Globus pallidus (tissue), 1 donor: ENCODE data around the gene MEGF11.

Source experiments
- DNase-seq: peaks from one replicate; pipeline ENCODE4 v3.0.0-alpha.2; 2015; ENCODE audit warnings: low spot score

The MEGF11 gene

GRCh38 chr15:65916664-65917406 is 336.7 kb downstream of the MEGF11 start:
- peak; percentile 74 for DNase-seq

GRCh38 chr15:65916041-65916663 is 337.4 kb downstream of the MEGF11 start:
- DNase-seq: no peak

DNA sequence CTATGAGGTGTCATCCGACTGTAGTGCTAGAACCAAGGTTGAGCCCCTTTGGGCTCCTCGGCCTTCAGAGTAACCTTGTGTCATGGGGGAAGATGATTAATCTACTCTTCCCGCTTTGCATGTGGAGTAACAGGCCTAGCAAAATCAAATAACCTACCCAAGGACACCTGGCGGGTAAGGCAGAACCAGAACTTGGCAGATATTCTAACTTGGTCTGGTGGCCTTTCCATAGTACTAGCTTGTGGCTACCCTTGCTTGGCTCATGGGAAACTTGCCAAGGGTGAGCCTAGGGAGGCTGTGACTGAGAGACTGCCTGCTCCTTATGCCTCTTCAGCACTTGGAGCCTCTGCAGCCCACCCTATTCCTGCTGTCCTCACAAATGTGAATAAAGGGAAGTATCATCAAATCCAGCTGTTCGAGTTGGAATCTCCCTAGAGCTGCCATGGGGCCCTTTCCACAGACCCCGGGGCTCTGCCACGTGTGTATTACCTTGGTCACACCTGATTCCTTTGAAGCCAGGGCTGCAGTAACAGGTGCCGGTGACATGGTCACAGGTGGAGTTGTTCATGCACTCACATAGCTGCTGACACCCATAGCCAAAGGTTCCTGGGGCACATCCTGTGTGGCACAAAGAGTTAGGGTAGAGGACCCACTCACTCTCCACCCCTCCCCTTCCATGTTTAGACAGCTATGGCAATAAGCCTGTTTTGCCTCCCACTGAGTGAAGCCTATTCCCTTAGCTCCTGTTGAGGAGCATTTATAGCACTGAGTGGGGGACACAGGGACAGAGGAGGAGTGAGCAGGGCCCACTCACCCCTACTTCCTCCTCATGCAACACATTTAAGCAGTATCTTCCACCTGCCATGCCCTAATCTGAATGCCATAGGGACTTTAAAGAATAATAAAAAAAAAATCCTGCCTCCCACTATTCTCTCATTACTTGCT is 338.3 kb downstream of the MEGF11 start:
- DNase-seq: no peak

- no peak for DNase-seq
These were observed 339.2 kb downstream of the MEGF11 start for GRCh38 chr15:65914386-65914785.

DNA sequence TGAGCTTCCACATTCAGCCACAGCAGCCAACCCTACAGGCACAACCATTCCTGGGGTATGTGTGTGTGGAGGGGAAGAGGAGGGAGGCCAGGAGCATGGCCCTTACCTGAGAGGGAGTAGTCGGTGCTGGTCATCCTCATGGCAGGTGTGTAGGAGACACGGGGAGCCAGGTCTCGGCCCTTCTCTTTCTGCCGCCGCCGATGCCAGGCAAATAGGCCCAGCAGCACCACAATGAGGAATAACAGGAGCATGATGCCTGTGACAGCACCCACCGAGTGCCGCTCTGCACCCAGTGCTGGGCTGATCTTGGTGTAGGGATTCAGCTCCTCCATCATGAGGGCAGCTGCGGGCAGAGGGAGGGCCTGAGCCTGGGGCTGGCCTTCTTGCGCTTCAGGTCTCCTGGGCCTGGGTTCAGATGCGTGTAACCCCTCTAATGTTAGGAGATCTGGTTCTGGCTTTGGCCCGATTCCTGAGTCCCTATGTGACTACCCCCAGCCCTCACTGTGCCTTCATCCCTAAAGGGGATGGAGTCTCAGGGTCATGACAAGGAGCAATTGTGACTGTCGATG is 339.8 kb downstream of the MEGF11 start:
- no peak for DNase-seq

GRCh38 chr15:65912235-65912634 is 341.3 kb downstream of the MEGF11 start:
- DNase-seq: no peak

GRCh38 chr15:65910341-65910740 is 343.2 kb downstream of the MEGF11 start:
- DNase-seq: no peak

DNA sequence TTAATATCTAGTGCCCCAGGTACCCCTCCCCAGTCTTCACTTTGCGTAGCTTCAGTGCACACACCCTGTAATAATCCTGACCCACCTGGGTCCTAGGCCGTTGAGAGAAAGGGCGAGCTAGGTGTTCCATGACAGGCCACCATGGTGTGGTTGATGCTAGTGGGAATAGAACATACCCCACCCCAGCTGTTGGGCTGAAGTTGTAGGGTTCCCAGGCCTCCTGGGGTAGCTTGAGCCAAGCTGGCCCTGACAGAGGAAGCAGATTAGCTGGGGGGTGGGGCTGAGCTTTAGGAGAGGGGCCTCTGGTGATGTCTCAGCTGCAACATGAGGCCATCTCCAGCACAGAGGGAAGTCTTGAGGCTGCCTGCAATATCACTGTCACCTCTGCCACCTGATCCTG is 343.7 kb downstream of the MEGF11 start:
- no peak for DNase-seq

DNA sequence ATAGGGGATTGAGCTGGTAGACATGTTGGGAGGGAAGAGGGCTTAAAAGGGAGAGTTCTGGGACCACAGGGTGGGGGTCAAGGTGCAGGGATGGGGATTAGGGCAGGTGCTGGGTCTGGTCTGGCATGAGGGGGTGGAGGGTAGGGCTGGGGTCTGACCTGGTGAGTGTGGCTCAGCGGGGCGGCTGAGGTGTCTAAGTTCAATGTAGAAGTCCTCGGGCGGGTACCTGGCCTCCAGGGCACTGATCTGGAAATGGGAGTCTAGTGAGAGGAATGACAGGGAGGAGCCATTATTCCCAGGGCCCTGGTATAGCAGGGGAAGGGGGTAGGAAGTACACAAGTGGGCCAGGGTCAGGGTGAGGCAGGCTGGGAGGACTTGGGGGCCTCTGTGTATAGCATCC is 344.7 kb downstream of the MEGF11 start:
- DNase-seq: no peak

- no peak for DNase-seq
These were observed 345.9 kb downstream of the MEGF11 start for GRCh38 chr15:65907661-65908060.

- DNase-seq: no peak
These were observed 347.2 kb downstream of the MEGF11 start for GRCh38 chr15:65906396-65906795.

- DNase-seq: no peak
These were observed 349.2 kb downstream of the MEGF11 start for GRCh38 chr15:65904301-65904700.

- DNase-seq: no peak
These were observed 350.1 kb downstream of the MEGF11 start for GRCh38 chr15:65903296-65904073.

DNA sequence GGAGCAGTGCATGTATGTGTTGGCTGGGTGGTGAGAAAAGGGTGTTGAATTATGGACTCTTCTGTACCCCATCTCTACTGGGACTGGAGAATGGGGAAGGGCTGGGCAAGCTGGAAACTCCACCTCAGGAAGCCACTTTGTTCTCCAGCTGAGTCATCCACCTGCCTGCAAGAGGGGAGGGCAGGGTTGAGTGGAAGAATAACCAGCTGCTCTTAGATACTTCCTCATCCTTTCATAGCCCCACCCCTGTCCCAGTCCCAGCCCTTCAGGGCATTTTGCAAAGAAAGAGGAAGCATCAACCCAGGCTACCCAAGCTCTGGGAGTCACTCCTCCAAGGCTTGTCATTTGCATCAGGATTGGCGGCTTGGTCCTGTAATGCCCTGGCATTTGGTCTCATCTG is 351.2 kb downstream of the MEGF11 start:
- peak; percentile 43 for DNase-seq

- DNase-seq: no peak
These were observed 351.7 kb downstream of the MEGF11 start for GRCh38 chr15:65901836-65902235.

- no peak for DNase-seq
These were observed 352.2 kb downstream of the MEGF11 start for GRCh38 chr15:65901336-65901735.

GRCh38 chr15:65900488-65900887 is 353.1 kb downstream of the MEGF11 start:
- no peak for DNase-seq

DNA sequence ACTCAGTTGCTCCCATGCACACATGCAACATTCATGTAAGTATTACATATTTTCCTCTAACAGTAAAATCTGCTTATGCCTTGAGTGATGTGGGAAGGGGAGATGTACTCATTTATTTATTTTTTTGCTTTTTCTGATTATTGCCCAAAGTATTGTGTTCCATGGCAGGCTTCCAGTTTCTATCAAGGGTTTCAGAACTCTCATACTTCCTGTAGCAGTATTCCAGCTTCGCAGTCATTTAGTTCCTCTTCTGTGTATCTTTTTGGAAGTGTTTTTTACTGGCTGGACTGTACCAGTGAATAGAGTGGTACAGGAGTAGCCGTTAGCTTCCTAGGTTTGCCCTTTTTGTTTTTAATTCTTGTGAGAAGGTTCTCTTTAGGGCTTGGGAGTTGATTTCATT is 357.3 kb downstream of the MEGF11 start:
- DNase-seq: no peak

DNA sequence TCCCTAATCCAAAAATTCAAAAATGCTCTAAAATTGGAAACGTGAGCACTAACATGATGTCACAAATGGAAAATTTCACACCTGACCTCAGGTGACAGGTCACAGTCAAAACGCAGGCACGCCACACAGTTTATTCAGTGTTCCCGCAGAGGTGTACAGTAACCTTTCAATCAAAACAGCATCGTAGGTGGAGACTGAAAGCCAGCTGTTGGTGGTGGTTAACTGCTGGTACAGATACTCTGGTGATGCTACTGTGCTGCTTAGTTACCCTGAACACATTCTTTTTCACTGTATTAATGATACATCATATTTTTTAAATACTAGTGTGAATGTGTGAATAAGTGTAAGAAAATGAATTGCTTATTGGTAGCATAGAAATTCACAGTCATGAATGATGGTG is 360.5 kb downstream of the MEGF11 start:
- no peak for DNase-seq

DNA sequence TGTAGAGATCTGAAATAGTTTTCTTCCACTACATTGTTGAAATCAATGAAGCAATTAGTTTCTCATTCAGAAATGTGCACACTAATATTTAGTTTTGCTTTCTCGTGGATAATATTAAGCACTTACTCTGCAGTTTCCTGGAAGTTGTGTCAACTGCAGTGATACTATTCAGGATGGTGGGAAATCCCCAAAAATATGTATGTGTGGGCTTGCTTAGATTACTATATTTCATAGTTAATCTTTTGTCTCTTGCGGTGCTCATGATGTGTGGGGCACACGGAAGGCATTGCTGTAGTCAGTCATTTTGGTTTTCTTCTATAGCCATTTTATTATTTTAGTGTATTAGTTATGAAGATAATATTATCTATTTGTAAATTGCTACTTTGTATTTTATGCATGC is 364.6 kb downstream of the MEGF11 start:
- no peak for DNase-seq

GRCh38 chr15:65887565-65887964 is 366.0 kb downstream of the MEGF11 start:
- no peak for DNase-seq
